GM12878 (cell line): Measurements from ENCODE around the gene JADE3. TPM values are rescaled to one million over a fixed set of nuclear protein-coding genes. Genes with fewer than 3 reads are reported as not detected.

Experiments
- ATAC-seq: fragments of 200-7000 bp; cut with Tn5 transposase; 3 replicates; pipeline ENCODE4 v1.9.1; 2020; ENCODE audit warnings: mild to moderate bottlenecking, moderate library complexity
- BruUV-seq: library from RNA; stranded (reverse); fragments of 400-500 nt; replicated peaks from 2 replicates; lab custom pipeline; 2021; lab: Mats Ljungman, UMichigan
- CTCF ChIA-PET: fragments of 300-600 bp; sonication (Branson Sonifier 250); formaldehyde crosslinking; extraction: SDS; loops from one replicate; lab custom pipeline; 2021; ENCODE audit warnings: inconsistent platforms; lab: Yijun Ruan, JAX
- POLR2A ChIA-PET: fragments of 350-600 bp; formaldehyde crosslinking; extraction: SDS; loops from one replicate; lab custom pipeline; 2021; ENCODE audit warnings: inconsistent platforms; lab: Charles Lee
- RAD21 ChIA-PET: fragments of 300-600 bp; sonication (Branson Sonifier 250); formaldehyde crosslinking; loops from one replicate; lab custom pipeline; 2023; ENCODE audit warnings: antibody characterized with exemption; ENCODE audit not compliant: unreplicated experiment; lab: Charles Lee
- SMC1A ChIA-PET: fragments of 300-600 bp; sonication (Branson Sonifier 250); formaldehyde crosslinking; loops from one replicate; lab custom pipeline; 2023; ENCODE audit not compliant: unreplicated experiment, uncharacterized antibody; lab: Charles Lee
- DNase-seq: peaks from one replicate; pipeline ENCODE4 v3.0.0-alpha.2; 2011; ENCODE audit warnings: low read depth, low spot score
- FAIRE-seq: peaks from 3 replicates; lab custom pipeline; 2011; peaks lifted over from hg19 to GRCh38; lab: Jason Lieb, UNC
- H2AFZ ChIP-seq: 2 replicates; pipeline ENCODE4 v1.6.0; 2011; ENCODE audit warnings: low read depth, low read length, control low read depth; ENCODE audit not compliant: control insufficient read depth
- H3K27ac ChIP-seq: 2 replicates; pipeline ENCODE4 v1.5.1; 2011; ENCODE audit warnings: control low read depth; ENCODE audit not compliant: control insufficient read depth, insufficient read depth
- H3K27me3 ChIP-seq, 2 experiments: replicated peaks in 1 of 2; 2 replicates each; pipeline versions ENCODE4 v1.6.0 to v1.6.1; 2011; ENCODE audit warnings: low read length in 1 of 2; ENCODE audit not compliant: control insufficient read depth in 2 of 2, insufficient read depth in 2 of 2
- H3K36me3 ChIP-seq, 2 experiments: 2 replicates each; pipeline ENCODE4 v1.5.1; 2011; ENCODE audit warnings: low read length in 1 of 2; ENCODE audit not compliant: control insufficient read depth in 2 of 2, insufficient read depth in 2 of 2
- H3K4me1 ChIP-seq: 2 replicates; pipeline ENCODE4 v1.6.1; 2011; ENCODE audit warnings: mild to moderate bottlenecking, low read length, moderate library complexity, mixed read lengths; ENCODE audit not compliant: control insufficient read depth, insufficient read depth
- H3K4me2 ChIP-seq: 2 replicates; pipeline ENCODE4 v1.6.0; 2011; ENCODE audit warnings: control low read depth; ENCODE audit not compliant: control insufficient read depth, insufficient read depth
- H3K4me3 ChIP-seq: fragments of 200-600 bp; sonication (generic); 2 replicates; pipeline ENCODE4 v1.5.1; 2016
- H3K79me2 ChIP-seq: 2 replicates; pipeline ENCODE4 v1.6.0; 2011; ENCODE audit warnings: low read length; ENCODE audit not compliant: control insufficient read depth, insufficient read depth
- H3K9ac ChIP-seq: 2 replicates; pipeline ENCODE4 v1.8.0; 2011; ENCODE audit warnings: low read length, control low read depth, mixed read lengths; ENCODE audit not compliant: control insufficient read depth, insufficient read depth
- H3K9me3 ChIP-seq: replicated peaks from 3 replicates; pipeline ENCODE4 v1.5.1; 2011; ENCODE audit warnings: mild to moderate bottlenecking, low read length; ENCODE audit not compliant: control insufficient read depth, insufficient read depth
- H4K20me1 ChIP-seq: 2 replicates; pipeline ENCODE4 v1.6.0; 2011; ENCODE audit not compliant: control insufficient read depth, insufficient read depth
- ATF2 ChIP-seq: IDR thresholded peaks from 2 replicates; pipeline ENCODE4 v1.6.1; 2012; ENCODE audit warnings: low read length, inconsistent platforms
- CHD2 ChIP-seq: IDR thresholded peaks from 2 replicates; pipeline ENCODE4 v1.6.1; 2011; ENCODE audit warnings: low read depth, low read length, improper control_type of control experiment, borderline replicate concordance
- NFXL1 ChIP-seq: fragments of 450-650 bp; IDR thresholded peaks from 2 replicates; pipeline ENCODE4 v1.6.1; 2017; ENCODE audit warnings: antibody characterized with exemption, mild to moderate bottlenecking, borderline replicate concordance
- SMARCA5 ChIP-seq: fragments of 450-650 bp; IDR thresholded peaks from 2 replicates; pipeline ENCODE4 v1.6.1; 2017; ENCODE audit warnings: mild to moderate bottlenecking
- ZNF384 ChIP-seq: IDR thresholded peaks from 2 replicates; pipeline ENCODE4 v1.6.1; 2012; ENCODE audit warnings: low read depth, mild to moderate bottlenecking, low read length, improper control_type of control experiment, borderline replicate concordance
- WGBS: methylation state at CpG from one replicate; pipeline ENCODE4 v1.1.6; 2016; ENCODE audit warnings: low lambda C conversion rate; ENCODE audit not compliant: insufficient replicate concordance, insufficient coverage; ENCODE audit errors: missing lambda C conversion rate; 5-methylcytosine and 5-hydroxymethylcytosine counted together
- in situ Hi-C: fragments of 300-500 bp; cut with MboI; formaldehyde crosslinking; loops from 9 replicates; pipeline ENCODE4 v1.14.3; 2018; ENCODE audit warnings: mixed read lengths
- intact Hi-C: fragments of 100-400 bp; cut with micrococcal nuclease; formaldehyde crosslinking; loops from one replicate; pipeline ENCODE4 v1.14.2; 2022; ENCODE audit not compliant: unreplicated experiment
- polyA plus RNA-seq, 11 experiments: library from polyadenylated mRNA; depleted of rRNA in 4 of 11; unstranded in 6 of 11; stranded (reverse) in 5 of 11; fragments of >200 nt; fragmentation: Nextera tagmentation in 4 of 11; fragmentation: Illumina TruSeq in 1 of 11; extraction: Ambion mirVana in 4 of 11; extraction: Trizol in 1 of 11; gene quantifications; 1 replicate in 1 of 11; 2 replicates in 10 of 11; pipeline versions ENCODE4 v1.2.1 to v1.2.3, GENCODE V29; 2011 to 2016; ENCODE audit warnings: inconsistent platforms in 2 of 11, missing spikeins in 2 of 11, low read depth in 1 of 11
- total RNA-seq, 4 experiments: library from RNA; depleted of rRNA in 3 of 4; stranded (reverse); fragments of >200 nt in 3 of 4; fragmentation: Illumina TruSeq in 1 of 4; extraction: Trizol in 1 of 4; gene quantifications; 2 replicates each; pipeline versions ENCODE4 v1.2.1 to v1.2.3, GENCODE V29; 2013 to 2021
- TF ChIP-seq, protein P1 (sequence below): fragments of 150-350 bp; IDR thresholded peaks from 2 replicates; pipeline ENCODE4 v1.6.1; 2016; ENCODE audit warnings: low read depth, low read length
- TF ChIP-seq, protein P2 (sequence below): IDR thresholded peaks from 2 replicates; pipeline ENCODE4 v1.6.1; 2012; ENCODE audit warnings: improper control_type of control experiment, low read depth, low read length; ENCODE audit not compliant: insufficient replicate concordance

Gene JADE3
- total and polyA plus RNA-seq, 10 of the 15 experiments (the other 5 are each of a cell fraction or from before 2014, with no cell fraction given): 0.06 to 13.0 (median 0.65) TPM

- TF ChIP-seq ATF2 (no peak), ZNF384 (no peak)
- TF ChIP-seq, protein P1, sequence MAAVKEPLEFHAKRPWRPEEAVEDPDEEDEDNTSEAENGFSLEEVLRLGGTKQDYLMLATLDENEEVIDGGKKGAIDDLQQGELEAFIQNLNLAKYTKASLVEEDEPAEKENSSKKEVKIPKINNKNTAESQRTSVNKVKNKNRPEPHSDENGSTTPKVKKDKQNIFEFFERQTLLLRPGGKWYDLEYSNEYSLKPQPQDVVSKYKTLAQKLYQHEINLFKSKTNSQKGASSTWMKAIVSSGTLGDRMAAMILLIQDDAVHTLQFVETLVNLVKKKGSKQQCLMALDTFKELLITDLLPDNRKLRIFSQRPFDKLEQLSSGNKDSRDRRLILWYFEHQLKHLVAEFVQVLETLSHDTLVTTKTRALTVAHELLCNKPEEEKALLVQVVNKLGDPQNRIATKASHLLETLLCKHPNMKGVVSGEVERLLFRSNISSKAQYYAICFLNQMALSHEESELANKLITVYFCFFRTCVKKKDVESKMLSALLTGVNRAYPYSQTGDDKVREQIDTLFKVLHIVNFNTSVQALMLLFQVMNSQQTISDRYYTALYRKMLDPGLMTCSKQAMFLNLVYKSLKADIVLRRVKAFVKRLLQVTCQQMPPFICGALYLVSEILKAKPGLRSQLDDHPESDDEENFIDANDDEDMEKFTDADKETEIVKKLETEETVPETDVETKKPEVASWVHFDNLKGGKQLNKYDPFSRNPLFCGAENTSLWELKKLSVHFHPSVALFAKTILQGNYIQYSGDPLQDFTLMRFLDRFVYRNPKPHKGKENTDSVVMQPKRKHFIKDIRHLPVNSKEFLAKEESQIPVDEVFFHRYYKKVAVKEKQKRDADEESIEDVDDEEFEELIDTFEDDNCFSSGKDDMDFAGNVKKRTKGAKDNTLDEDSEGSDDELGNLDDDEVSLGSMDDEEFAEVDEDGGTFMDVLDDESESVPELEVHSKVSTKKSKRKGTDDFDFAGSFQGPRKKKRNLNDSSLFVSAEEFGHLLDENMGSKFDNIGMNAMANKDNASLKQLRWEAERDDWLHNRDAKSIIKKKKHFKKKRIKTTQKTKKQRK: no peak
Measured at GRCh38 chrX:46929439-46930261, 17.4 kb downstream of the JADE3 start (continued).

DNA sequence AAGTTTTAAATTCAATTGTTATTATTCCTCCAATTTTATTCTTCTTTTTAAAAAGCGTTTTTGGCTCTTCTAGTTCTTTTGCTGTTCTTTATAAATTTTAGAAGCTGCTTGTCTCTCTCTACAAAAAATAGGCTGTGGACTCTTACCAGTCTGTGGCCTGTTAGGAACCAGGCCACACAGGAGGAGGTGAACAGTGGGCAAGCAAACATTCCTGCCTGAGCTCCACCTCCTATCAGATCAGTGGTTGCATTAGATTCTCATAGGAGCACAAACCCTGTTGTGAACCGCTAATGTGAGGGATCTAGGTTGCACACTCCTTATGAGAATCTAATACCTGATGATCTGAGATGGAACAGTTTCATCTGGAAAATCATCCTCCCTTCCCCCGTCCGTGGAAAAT, 23.1 kb downstream of the JADE3 start:
- DNase-seq: no peak
- SMC1A ChIA-PET: interaction anchor here (0.6 kb wide), 1 partner anchor 31 kb away, joined by 3 read pairs; no protein-coding TSS in a partner anchor
- Histone ChIP-seq H3K4me3 (no peak overlapping the region), H3K4me1 (no peaks in the 10 kb centered on the region), H3K9ac (no peak overlapping the region), H3K9me3 (peaks cover 6% of the 10 kb centered on the region; the same call in 1 of the 3 replicates), H2AFZ (no peak overlapping the region), H3K4me2 (no peak overlapping the region), H4K20me1 (no peaks in the 10 kb centered on the region), H3K79me2 (no peaks in the 10 kb centered on the region), H3K36me3 (no peaks in the 10 kb centered on the region)
- POLR2A ChIA-PET: no interaction called here
- FAIRE-seq: no peak
- RAD21 ChIA-PET: no interaction called here
- no TSS peak for BruUV-seq
- CTCF ChIA-PET: no interaction called here
- intact Hi-C loops: no loop called here
- no peak for ATAC-seq
- WGBS: 23% methylated on average over 4 of the region's 4 CpGs
- TF ChIP-seq, protein P2, sequence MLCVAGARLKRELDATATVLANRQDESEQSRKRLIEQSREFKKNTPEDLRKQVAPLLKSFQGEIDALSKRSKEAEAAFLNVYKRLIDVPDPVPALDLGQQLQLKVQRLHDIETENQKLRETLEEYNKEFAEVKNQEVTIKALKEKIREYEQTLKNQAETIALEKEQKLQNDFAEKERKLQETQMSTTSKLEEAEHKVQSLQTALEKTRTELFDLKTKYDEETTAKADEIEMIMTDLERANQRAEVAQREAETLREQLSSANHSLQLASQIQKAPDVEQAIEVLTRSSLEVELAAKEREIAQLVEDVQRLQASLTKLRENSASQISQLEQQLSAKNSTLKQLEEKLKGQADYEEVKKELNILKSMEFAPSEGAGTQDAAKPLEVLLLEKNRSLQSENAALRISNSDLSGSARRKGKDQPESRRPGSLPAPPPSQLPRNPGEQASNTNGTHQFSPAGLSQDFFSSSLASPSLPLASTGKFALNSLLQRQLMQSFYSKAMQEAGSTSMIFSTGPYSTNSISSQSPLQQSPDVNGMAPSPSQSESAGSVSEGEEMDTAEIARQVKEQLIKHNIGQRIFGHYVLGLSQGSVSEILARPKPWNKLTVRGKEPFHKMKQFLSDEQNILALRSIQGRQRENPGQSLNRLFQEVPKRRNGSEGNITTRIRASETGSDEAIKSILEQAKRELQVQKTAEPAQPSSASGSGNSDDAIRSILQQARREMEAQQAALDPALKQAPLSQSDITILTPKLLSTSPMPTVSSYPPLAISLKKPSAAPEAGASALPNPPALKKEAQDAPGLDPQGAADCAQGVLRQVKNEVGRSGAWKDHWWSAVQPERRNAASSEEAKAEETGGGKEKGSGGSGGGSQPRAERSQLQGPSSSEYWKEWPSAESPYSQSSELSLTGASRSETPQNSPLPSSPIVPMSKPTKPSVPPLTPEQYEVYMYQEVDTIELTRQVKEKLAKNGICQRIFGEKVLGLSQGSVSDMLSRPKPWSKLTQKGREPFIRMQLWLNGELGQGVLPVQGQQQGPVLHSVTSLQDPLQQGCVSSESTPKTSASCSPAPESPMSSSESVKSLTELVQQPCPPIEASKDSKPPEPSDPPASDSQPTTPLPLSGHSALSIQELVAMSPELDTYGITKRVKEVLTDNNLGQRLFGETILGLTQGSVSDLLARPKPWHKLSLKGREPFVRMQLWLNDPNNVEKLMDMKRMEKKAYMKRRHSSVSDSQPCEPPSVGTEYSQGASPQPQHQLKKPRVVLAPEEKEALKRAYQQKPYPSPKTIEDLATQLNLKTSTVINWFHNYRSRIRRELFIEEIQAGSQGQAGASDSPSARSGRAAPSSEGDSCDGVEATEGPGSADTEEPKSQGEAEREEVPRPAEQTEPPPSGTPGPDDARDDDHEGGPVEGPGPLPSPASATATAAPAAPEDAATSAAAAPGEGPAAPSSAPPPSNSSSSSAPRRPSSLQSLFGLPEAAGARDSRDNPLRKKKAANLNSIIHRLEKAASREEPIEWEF: no peak
- TF ChIP-seq CHD2 (no peak), SMARCA5 (no peak), NFXL1 (no peak)
- TF ChIP-seq, all 136 proteins: peak for 0
- in situ Hi-C loops: no loop called here
- H3K27ac ChIP-seq: no peak overlapping the region
- no peaks in the 10 kb centered on the region; a peak in 1 of 4 replicates for H3K27me3 ChIP-seq
